HT-29 (cell line): ENCODE measurements around the gene ASTN2. TPM values are rescaled to one million over a fixed set of nuclear protein-coding genes. Genes with fewer than 3 reads are reported as not detected.

ENCODE experiments used
- DNase-seq: peaks from one replicate; pipeline ENCODE4 v3.0.0-alpha.2; 2015; ENCODE audit warnings: low spot score
- total RNA-seq: library from RNA; depleted of rRNA; stranded (reverse); fragments of >200 nt; shearing (Covaris generic); gene quantifications from 2 replicates; pipeline ENCODE4 v1.2.3, GENCODE V29; 2014

ASTN2 gene
- total RNA-seq, 1 experiment from 2014 or later, result 4.0 TPM

GRCh38 chr9:116437411-116438370, 977.2 kb downstream of the ASTN2 start:
- no peak for DNase-seq

- no peak for DNase-seq
Measured at GRCh38 chr9:116436121-116436520, 978.7 kb downstream of the ASTN2 start.

GRCh38 chr9:116435706-116436105, 979.2 kb downstream of the ASTN2 start:
- DNase-seq, result no peak

GRCh38 chr9:116434314-116434713, 980.5 kb downstream of the ASTN2 start:
- no peak for DNase-seq

GRCh38 chr9:116432051-116432450, 982.8 kb downstream of the ASTN2 start:
- no peak for DNase-seq

- DNase-seq, result no peak
Measured at GRCh38 chr9:116430849-116431248, 984.0 kb downstream of the ASTN2 start.

- no peak for DNase-seq
Measured at GRCh38 chr9:116425244-116425643, 989.6 kb downstream of the ASTN2 start.

- DNase-seq, result no peak
Measured at GRCh38 chr9:116423149-116423548, 991.7 kb downstream of the ASTN2 start.

- DNase-seq, result no peak
Measured at GRCh38 chr9:116422119-116422979, 992.5 kb downstream of the ASTN2 start.

GRCh38 chr9:116420993-116421538, 993.8 kb downstream of the ASTN2 start:
- DNase-seq, result no peak

GRCh38 chr9:116419181-116419580, 995.7 kb downstream of the ASTN2 start:
- no peak for DNase-seq

GRCh38 chr9:116417464-116417863, 997.4 kb downstream of the ASTN2 start:
- no peak for DNase-seq

GRCh38 chr9:116416421-116416820, 998.4 kb downstream of the ASTN2 start:
- DNase-seq, result no peak

- no peak for DNase-seq
Measured at GRCh38 chr9:116414374-116414773, 1000.5 kb downstream of the ASTN2 start.

- DNase-seq, result no peak
Measured at GRCh38 chr9:116411506-116411905, 1003.4 kb downstream of the ASTN2 start.

GRCh38 chr9:116409638-116410037, 1005.2 kb downstream of the ASTN2 start:
- DNase-seq, result no peak

GRCh38 chr9:116409129-116409528, 1005.7 kb downstream of the ASTN2 start:
- no peak for DNase-seq

- no peak for DNase-seq
Measured at GRCh38 chr9:116406469-116406868, 1008.4 kb downstream of the ASTN2 start.

- DNase-seq, result no peak
Measured at GRCh38 chr9:116405321-116405720, 1009.5 kb downstream of the ASTN2 start.

- DNase-seq, result no peak
Measured at GRCh38 chr9:116404228-116404627, 1010.6 kb downstream of the ASTN2 start.

GRCh38 chr9:116403171-116403570, 1011.7 kb downstream of the ASTN2 start:
- no peak for DNase-seq

GRCh38 chr9:116395699-116396037, 1019.2 kb downstream of the ASTN2 start:
- no peak for DNase-seq
